HG03095 (cell line): Measurements from ENCODE around the gene C10orf105.

Source experiments
- ATAC-seq: cut with Tn5 transposase; IDR thresholded peaks from one replicate; pipeline ENCODE4 v1.9.1; 2021; ENCODE audit warnings: moderate library complexity; ENCODE audit not compliant: unreplicated experiment

C10orf105 gene

DNA sequence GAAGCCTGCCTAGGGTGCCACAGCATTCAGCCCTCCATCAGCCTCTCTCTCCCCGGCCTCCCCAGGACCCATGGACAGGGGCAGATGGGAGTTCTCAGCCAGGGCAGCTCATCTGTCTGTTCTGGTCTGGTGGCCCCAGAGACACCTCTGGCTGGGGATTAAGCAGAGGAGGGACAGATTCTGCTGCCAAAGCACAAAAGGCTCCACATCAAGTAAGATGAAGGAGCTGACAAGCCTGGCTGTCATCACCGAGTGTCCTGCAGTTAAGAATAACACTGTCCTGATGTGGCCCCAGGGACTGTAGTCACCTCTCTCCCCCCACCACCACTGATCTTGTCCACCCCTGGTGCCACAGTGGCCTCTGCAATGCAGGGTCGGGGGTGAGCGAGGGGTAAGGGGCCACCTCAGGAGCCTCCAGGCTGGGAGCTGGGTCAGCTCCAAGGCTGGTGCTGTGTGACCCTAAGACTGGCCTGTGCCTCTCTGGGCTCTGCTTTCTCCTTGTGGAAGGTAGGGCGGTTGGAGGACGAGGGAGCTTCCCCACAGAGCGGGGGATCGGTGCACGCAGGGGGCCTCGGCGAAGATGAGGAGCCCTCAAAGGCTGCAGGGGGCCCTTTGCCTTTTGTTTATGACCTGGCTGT is 18.7 kb downstream of the C10orf105 start:
- no peak for ATAC-seq

DNA sequence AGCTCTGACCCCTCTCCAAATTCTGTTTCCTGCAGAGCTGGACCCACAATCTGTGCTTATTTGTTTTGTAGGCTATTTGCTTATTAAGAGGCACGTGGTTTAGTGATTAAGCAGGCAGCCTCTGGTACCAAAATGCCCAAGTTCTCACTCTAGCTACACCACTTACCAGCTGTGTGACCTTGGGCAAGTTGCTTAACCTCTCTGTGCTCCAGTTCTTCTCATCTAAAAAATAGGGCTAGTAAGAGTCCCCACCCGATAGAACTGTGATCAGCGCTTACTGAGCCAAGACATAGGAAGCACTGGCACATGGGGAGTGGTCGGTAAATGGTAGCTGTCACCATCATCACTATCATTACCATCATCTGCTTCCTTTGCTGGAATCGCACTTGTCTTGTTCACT is 20.8 kb downstream of the C10orf105 start:
- ATAC-seq, result no peak

DNA sequence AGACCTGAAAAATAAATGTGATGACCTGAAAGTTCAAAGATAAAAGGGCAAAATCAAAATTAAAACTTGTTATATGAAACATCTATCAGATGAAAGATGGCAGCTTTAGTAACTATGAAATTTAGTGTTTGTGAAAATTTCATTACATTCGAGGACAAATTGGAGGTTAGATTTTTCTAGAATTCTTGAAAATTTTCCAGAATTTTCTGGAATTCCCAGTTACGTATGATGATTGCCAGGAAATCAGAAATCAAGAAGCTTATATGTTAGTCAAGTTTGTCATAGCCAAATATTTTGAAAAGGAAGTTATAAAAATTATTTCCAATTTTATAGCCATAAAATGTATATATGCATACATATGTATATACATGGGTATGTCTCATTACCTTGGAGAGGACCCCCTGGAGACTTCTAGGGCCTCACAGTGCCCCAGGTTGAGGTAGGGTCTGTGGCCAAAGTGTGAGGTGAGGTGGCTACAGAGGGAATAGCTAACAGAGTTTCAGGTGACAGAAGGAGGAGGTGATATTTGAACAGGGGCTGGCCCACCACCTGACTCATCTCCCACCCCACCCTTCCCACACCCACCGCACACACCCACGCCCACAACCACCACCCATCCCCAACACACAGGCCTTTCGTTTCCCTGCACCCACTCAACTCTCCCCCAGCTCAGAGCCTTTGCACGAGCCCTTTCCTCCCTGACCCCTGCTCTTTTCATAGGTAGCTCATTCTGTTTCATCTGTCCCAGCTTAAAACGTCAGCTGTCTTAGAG is 21.5 kb downstream of the C10orf105 start:
- ATAC-seq, result no peak

DNA sequence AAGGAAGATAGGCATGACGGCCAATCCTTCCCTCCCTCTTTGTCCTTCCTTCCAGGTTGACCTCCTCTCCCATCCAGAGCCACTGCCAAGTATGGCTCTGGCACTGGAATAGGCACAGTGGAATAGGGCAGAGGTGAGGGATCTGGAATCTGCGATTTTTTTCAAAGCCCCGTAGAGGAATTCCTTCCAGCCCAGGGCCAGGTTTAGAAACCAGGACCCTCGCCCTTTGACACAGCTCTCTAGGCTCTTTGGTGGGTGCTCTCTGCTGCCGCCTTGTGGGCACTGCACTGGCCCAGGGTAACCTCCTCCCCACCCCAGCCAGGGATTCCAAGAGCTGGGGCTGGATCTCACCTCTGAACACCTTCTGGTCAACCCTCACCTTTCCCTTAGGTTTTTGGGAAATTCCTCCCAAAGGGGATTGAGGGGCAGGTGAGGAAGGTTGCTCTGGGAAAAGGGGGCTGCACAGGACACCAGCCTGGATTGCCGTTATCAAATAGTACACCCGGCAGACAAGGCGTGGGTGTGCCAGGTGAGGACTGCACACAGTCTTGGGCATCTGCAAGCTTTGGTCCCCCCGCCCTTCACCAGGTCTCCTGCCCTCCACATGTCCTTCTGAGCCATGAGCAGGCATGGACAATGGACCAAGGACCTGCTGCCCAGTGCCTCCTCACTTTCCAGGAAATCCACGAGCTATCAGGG is 22.8 kb downstream of the C10orf105 start:
- ATAC-seq, result no peak

DNA sequence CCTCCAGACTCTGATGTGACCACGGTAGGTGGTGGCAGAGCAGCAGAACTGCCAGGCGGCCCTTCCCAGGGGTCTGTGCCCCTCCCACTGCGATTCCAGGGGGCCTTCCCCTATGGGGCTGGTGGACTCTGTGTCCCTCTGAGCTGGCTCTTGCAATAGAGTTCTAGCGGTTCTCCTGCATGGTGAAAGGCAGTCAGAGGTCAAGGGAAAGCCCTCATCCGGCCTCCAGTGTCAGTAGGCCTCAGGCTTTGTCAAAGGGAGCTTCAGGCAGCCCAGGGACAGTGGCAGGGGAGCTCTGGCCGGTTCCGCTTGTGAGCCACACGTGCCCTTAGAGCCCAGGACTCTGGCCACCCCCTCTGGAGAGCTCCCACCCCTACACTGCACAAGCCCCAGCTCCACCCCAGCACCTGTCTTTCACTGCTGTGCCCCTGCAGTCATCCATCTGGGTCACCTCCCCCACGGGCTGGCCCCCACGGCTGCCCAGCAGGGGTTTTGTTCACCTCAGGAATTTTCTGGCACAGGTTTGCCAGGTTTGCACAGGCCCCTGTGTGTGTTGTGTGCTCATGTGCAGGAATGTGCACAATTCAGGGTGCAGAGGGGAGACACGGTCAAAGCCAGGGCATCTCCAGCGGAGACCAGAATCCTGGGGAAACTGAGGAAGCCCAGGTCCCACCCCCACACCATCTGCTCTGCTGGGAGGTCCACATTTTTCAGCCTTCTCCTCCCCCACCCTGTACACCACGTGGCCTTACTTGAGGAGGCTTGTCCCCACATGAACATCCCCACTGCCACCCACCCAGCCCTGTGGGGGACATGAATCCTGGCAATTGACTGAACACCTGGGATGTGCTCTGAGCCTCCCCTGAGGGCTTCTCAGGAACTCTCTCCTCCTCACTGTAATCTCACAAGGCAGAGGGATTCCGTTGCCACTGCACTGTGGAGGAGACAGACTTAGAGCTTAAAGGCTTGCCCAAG is 23.8 kb downstream of the C10orf105 start:
- no peak for ATAC-seq

DNA sequence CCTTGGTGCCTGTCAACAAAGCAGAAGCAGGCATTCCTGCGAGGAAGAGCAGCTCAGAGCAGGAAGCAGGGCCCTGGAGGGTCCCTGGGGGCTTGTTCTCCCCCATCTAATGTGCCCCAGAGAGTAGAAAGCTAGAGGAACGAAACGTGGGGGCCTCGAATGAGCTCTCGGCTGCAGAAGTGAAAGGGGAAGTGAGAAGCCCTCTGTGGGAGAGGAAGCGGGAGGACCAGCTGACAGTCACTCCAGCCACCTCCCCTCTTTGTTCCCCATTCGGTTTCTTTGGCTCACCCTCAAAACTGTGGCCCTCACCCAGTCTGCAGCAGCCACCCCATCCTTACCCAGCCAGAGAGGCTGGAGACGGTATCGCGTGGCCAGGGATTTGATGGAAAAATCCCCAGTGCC is 25.0 kb downstream of the C10orf105 start:
- ATAC-seq, result peak; percentile 79

DNA sequence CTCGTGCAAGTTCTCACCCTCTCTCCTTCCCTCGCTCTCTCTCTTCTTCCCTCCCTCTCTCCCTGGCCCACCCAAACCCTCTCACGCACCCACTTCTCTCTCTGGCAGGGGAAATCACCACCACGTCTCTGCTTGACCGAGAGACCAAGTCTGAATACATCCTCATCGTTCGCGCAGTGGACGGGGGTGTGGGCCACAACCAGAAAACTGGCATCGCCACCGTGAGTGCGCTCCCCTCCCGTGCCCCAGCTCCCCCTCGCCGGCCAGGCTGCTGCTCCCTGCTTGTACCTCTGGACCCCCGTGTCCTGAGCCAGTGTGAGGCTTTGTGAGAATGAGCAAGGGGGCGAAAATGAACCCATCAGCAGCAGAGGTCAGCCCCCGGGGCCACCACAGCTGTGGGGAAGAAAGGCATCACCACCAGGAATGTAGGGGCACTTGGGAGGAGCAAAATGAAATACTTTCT is 25.5 kb downstream of the C10orf105 start:
- no peak for ATAC-seq

DNA sequence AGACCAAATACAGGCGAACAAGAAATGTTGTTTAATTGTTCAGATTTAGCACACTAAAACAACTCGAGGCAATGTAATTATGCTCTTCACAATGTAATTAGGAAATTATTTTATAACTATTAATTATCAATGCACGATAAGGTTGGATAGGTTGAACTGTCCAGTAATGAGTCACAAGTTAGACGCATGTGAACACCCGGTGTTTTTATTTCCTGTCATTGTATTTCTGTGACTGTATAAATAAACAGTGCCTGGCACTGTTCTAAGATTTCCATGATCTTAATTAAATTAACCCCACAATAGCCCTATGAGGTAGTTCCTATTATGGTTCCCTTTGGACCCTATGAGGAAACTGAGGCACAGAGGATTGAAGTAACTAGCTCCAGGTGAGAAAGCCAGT is 26.2 kb downstream of the C10orf105 start:
- ATAC-seq, result no peak

DNA sequence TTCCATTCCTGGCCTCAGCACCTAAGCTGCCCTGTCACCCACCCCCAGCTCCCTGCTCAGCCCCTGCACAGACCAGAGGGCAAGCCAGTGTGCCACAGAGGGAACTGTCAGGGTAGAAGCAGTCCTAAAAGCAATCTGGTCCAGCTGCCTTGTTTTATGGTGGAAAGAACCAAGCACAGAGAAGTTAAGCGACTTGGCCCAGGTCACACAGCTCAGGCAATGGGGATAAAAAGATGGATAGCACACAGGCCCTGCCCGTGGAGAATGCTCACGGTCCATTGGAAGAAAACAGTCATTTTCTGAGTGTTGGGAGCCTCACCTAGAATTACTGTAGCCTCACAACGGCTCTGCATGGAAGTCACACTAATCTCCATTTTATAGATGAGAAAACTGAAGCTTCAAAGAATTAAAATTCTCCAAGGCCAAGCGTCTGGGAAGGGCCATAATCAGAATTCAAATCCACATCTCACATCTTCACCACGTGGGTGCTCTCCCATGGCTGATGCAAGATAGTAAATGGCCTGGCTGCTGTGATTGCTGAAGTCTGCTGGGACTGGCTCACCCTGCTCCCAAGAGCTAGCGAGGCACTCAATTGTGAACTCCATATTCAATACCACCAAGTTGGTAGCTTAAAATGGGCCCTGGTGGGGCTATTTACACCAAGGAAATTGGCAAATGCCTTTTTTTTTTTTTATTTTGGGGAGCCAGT is 26.8 kb downstream of the C10orf105 start:
- no peak for ATAC-seq

DNA sequence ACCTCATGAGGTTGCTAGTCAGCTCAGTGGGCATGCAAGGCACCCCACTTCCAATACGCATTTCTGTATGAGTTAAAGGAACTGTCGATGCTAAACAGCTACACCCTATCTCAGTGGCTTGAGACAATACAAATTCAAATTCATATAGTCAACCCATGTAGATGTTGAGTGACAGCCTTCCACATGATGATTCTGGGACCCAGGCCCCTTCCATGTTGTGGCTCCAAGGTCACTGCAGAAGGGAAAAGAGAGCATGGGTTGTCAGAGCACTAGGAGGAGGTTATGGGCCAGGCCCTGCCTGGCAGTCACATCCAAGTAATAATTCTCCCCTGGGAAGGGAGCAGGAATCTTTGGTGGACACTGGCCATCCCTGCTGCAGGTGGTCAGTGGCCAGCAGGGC is 28.2 kb downstream of the C10orf105 start:
- ATAC-seq, result no peak

DNA sequence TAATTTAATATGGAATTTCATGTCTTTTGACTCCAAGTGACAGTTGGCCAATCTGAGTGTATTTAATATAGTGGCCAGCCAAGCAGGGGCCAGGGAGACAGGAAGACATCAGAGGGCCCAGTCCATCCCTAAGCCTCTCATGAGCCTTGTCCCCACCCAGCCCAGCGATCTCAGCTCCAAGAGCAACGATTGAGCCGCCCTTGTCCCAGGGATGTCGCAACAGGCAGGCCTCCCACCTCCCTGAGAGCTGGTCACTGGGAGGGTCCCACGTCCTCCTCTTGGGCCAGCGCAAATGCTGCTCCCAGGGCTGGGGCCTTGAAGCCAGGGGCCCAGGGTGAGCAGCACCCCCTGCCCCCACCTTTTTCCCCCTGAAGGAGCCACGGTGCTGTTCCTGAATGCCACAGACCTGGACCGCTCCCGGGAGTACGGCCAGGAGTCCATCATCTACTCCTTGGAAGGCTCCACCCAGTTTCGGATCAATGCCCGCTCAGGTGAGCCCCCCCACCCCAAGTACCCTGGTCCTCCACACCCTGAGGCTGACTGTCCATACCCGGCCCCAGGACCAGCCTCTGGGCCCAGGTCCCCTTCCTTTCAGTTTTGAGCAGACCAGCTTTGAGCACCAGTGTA is 29.4 kb downstream of the C10orf105 start:
- no peak for ATAC-seq

DNA sequence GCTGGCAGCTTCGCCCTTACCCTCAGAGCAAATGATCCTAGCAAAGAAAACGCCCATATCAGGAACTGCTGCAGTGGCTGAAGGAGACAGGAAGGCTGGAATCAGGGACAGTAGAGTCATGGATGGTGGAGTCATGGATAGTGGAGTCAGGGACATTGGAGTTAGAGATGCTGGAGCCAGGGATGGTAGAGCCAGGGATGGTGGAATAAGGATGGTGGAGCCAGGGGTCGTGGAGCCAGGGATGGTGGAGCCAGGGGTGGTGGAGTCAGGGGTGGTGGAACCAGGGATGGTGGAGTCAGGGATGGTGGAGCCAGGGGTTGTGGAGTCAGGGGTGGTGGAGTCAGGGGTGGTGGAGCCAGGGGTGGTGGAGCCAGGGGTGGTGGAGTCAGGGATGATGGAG is 31.3 kb downstream of the C10orf105 start:
- no peak for ATAC-seq

DNA sequence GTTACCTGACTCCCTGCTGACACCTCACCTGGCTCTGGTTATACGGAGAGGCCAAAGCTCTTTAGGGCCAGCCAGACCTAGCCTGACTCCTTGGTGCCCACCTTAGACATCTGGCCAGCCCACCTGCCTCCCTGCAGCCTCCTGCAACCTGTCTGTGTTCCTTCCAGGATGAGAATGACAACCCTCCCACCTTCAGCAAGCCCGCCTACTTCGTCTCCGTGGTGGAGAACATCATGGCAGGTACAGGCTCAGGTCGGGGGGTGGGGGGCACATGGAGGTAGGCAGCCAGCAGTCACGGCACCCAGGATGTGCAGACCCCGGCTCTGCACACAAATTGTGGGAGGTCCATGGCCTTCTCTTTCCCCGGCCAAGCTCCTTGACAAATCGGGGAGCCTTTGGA is 32.1 kb downstream of the C10orf105 start:
- ATAC-seq, result no peak

DNA sequence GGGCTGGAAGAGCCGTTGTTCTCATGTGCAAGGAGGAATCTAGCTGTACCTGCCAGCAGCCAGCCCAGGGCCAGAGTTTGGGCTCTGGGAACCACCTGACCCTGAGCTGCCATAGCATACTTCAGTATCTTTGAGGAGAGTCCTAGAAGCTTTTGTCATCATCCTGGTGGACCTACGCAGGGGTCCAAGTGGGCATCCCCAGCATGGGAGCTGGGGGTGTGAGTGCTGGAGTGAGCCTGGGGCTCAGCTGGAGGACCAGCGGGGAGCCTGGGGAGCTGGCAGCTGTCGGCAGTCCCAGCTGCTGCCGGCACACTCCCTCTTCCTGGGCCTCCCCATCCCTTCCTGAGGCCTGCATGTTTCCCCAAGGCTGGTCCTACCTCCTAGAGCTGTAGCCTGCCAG is 32.5 kb downstream of the C10orf105 start:
- no peak for ATAC-seq

DNA sequence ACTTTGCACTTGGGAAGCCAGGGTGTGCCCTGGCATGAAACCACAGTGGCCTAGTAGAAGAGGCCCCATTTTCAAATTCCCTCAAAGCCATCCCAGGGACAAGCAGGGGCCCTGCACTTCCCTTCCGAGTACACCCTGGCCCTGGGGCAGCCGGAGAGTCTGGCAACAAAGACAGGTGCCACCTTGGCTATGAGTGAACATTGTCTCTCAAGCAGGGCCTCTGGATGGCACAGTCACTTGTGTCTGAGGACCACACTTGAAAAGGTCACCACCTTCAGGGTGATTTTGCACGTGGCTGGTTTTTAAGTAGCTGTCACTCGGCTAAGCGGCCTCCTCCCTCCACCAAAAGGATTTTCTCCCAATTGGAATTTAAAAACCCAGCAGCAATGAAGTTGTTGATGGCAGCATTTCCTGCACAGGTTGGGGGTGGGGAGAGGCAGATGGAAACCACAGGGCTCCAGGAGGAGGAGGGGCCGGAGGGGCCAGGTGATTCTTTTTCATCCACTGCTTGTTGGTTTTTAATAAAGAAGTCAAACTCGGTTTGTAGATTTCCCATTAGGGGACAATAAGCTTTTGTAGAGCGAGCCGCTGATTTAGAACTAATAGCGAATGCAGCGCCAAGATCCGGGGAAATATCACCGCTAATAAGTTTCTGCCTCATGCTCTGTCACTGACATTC is 33.9 kb downstream of the C10orf105 start:
- ATAC-seq, result no peak

DNA sequence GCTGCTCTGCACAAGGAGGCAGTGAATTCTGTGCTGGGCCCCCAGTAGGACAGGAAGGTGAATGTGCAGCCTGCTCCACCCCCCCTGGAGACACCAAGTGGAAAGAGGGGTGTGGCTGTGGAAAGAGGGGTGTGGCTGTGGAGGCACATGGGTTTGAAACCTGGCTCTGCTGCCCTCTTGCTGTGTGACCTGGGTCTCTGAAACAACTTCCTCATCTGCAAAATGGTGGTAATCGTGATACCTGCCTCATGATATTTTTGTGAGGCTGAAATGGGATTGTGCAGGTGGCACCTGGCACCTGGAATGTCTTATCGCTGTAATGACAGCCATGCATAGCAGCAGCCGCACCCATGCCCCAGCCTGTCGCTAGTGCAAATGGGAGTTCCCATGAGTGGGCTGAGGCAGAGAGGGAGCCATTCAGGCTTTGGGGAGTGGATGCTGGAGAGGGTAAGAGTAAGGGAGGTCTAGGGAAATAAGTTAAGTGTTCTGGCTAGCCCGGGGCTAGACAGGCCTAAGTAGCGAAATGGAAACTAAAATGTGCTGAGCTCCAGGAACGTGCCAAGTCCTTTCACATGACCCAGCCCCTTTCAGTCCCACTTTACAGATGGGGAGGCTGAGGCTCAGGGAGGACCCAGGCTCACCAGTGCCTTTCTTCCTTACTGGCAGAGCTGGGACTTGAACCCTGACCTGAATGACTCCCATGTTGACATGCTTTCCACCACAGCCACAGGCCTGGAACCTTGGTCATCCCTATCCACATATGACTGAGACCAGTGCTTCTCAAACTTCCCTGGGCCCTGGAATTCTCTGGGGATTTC is 35.0 kb downstream of the C10orf105 start:
- ATAC-seq, result no peak

DNA sequence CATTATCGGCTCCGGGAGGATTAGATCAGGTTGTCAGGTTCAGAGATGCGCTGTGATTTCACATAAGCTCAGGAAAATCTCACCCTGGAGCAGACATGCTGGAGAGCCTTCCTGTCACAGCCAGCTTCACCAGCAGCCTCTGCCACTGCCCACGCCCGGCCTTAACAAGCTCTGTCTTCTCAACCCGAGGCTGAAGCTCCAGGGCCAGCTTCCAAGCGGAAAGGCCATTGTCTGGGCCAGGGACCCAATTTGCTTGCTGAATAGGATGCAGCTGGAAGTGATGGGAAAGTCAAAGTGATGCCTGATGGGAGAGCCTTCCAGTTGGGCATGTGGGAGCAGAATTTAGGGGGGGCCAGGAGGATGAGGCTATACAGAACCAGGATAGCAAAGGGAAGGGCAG is 36.3 kb downstream of the C10orf105 start:
- no peak for ATAC-seq

DNA sequence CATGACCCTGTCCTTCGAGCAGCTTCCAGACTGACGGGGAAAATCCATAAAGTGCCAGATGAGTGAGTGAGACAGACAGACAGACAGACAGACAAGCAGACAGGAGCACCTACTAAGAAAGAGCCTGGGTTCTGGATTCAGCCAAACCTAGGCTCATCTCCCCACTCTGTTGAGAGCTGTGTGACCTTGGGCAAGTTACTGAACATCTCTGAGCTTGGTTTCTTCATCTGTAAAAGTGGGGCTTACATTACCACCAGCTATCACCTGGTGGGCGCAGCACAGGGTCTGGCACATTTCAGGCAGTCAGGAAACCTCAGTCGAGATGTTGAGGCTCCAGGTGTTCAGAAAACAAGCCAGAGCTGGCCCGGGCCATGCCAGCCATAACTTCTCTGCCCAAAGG is 37.6 kb downstream of the C10orf105 start:
- ATAC-seq, result no peak
